Neural cell (in vitro differentiated cells): ENCODE data around the gene FPGS.

Experiments used
- EZH2 ChIP-seq: fragments of 200-600, 300-800 bp; shearing (Covaris generic), sonication (generic); IDR thresholded peaks from 2 replicates; pipeline ENCODE4 v1.6.1; 2014; ENCODE audit warnings: antibody characterized with exemption, low read length, borderline replicate concordance, mild to moderate bottlenecking; ENCODE audit not compliant: insufficient read depth, poor library complexity, severe bottlenecking
- MXI1 ChIP-seq: fragments of 450-650 bp; conservative IDR thresholded peaks from 2 replicates; pipeline ENCODE4 v1.6.1; 2014; ENCODE audit warnings: antibody characterized with exemption, mild to moderate bottlenecking; ENCODE audit not compliant: poor library complexity, severe bottlenecking
- POLR2AphosphoS5 ChIP-seq: IDR thresholded peaks from 2 replicates; pipeline ENCODE4 v1.6.1; 2012
- TAF1 ChIP-seq: IDR thresholded peaks from 2 replicates; pipeline ENCODE4 v1.6.1; 2012; ENCODE audit warnings: low read depth
- TF ChIP-seq, protein P1 (sequence below): fragments of 450-650 bp; IDR thresholded peaks from 2 replicates; pipeline ENCODE4 v1.5.1; 2014; ENCODE audit warnings: antibody characterized with exemption, mild to moderate bottlenecking, moderate library complexity; ENCODE audit not compliant: poor library complexity, severe bottlenecking
- TF ChIP-seq, protein P2 (sequence below): IDR thresholded peaks from 2 replicates; pipeline ENCODE4 v1.6.1; 2012; ENCODE audit warnings: borderline replicate concordance

DNA sequence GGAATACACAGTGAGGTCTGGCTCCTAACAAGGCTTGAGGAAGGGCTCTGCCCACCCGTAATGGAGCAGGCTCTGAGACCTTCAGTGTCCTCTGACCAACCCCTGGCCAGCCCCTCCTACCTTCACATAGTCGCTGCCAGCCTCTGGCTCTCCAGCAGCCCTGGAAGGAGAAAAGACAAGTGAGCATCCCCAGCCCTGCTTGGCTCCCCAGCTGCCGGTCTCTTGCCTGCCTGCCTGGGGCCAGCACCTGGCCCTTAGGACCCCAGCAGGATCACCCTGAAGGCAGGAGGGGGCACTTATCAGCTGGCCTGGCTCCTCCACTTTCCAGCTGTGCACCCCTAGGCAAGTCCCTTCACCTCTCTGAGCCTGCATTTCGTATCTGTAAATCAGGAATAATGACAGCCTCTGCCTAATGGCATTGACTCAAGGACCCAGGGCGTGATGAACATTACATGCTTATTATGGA lies 41.2 kb upstream of the FPGS start:
- TF ChIP-seq, protein P1, sequence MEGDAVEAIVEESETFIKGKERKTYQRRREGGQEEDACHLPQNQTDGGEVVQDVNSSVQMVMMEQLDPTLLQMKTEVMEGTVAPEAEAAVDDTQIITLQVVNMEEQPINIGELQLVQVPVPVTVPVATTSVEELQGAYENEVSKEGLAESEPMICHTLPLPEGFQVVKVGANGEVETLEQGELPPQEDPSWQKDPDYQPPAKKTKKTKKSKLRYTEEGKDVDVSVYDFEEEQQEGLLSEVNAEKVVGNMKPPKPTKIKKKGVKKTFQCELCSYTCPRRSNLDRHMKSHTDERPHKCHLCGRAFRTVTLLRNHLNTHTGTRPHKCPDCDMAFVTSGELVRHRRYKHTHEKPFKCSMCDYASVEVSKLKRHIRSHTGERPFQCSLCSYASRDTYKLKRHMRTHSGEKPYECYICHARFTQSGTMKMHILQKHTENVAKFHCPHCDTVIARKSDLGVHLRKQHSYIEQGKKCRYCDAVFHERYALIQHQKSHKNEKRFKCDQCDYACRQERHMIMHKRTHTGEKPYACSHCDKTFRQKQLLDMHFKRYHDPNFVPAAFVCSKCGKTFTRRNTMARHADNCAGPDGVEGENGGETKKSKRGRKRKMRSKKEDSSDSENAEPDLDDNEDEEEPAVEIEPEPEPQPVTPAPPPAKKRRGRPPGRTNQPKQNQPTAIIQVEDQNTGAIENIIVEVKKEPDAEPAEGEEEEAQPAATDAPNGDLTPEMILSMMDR, result no peak
- TF ChIP-seq EZH2 (no peak), TAF1 (no peak), MXI1 (no peak), POLR2AphosphoS5 (no peak)
- TF ChIP-seq, protein P2, sequence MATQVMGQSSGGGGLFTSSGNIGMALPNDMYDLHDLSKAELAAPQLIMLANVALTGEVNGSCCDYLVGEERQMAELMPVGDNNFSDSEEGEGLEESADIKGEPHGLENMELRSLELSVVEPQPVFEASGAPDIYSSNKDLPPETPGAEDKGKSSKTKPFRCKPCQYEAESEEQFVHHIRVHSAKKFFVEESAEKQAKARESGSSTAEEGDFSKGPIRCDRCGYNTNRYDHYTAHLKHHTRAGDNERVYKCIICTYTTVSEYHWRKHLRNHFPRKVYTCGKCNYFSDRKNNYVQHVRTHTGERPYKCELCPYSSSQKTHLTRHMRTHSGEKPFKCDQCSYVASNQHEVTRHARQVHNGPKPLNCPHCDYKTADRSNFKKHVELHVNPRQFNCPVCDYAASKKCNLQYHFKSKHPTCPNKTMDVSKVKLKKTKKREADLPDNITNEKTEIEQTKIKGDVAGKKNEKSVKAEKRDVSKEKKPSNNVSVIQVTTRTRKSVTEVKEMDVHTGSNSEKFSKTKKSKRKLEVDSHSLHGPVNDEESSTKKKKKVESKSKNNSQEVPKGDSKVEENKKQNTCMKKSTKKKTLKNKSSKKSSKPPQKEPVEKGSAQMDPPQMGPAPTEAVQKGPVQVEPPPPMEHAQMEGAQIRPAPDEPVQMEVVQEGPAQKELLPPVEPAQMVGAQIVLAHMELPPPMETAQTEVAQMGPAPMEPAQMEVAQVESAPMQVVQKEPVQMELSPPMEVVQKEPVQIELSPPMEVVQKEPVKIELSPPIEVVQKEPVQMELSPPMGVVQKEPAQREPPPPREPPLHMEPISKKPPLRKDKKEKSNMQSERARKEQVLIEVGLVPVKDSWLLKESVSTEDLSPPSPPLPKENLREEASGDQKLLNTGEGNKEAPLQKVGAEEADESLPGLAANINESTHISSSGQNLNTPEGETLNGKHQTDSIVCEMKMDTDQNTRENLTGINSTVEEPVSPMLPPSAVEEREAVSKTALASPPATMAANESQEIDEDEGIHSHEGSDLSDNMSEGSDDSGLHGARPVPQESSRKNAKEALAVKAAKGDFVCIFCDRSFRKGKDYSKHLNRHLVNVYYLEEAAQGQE, result no peak
